SK-N-SH treated with all-trans-retinoic acid at 6 μM for 48 hours (cell line): ENCODE results near the gene DHRS4L2.
"Not testable (repeated sequence)": the region's sequence is repeated elsewhere in the genome, so short reads cannot be mapped to it uniquely, and the experiment has no call there.

ENCODE experiments used
- ARNTL ChIP-seq: fragments of 450-650 bp; formaldehyde crosslinking; IDR thresholded peaks from 2 replicates; pipeline ENCODE4 v1.5.0; 2020; ENCODE audit warnings: low read depth, mild to moderate bottlenecking, moderate library complexity, borderline replicate concordance
- BACH2 ChIP-seq: fragments of 250-450 bp; sonication (Bioruptor Pico); IDR thresholded peaks from 2 replicates; pipeline ENCODE4 v1.9.0; 2021; ENCODE audit warnings: mild to moderate bottlenecking, borderline replicate concordance
- ESRRG ChIP-seq: fragments of 250-450 bp; sonication (Bioruptor Pico); IDR thresholded peaks from 2 replicates; pipeline ENCODE4 v1.6.1; 2021; ENCODE audit warnings: mild to moderate bottlenecking
- GLIS3 ChIP-seq: fragments of 250-450 bp; sonication (Bioruptor Pico); IDR thresholded peaks from 2 replicates; pipeline ENCODE4 v1.5.0; 2020; ENCODE audit warnings: mild to moderate bottlenecking, moderate library complexity
- PATZ1 ChIP-seq: fragments of 250-450 bp; sonication (Bioruptor Pico); IDR thresholded peaks from 2 replicates; pipeline ENCODE4 v1.8.0; 2020; ENCODE audit warnings: mild to moderate bottlenecking, moderate library complexity, borderline replicate concordance
- POU6F1 ChIP-seq: fragments of 250-450 bp; sonication (Bioruptor Pico); IDR thresholded peaks from 2 replicates; pipeline ENCODE4 v1.8.0; 2021; ENCODE audit warnings: low read depth, mild to moderate bottlenecking, moderate library complexity, borderline replicate concordance
- TCF4 ChIP-seq: fragments of 250-450 bp; sonication (Bioruptor Pico); IDR thresholded peaks from 2 replicates; pipeline ENCODE4 v1.8.0; 2021; ENCODE audit warnings: mild to moderate bottlenecking, moderate library complexity, borderline replicate concordance
- TOX ChIP-seq: fragments of 250-450 bp; sonication (Bioruptor Pico); IDR thresholded peaks from 2 replicates; pipeline ENCODE4 v1.8.0; 2021; ENCODE audit warnings: mild to moderate bottlenecking, moderate library complexity, borderline replicate concordance
- ZNF565 ChIP-seq: fragments of 450-650 bp; formaldehyde crosslinking; conservative IDR thresholded peaks from 2 replicates; pipeline ENCODE4 v1.5.0; 2020; ENCODE audit warnings: low read depth, mild to moderate bottlenecking, moderate library complexity
- ZNF70 ChIP-seq: fragments of 450-650 bp; formaldehyde crosslinking; IDR thresholded peaks from 2 replicates; pipeline ENCODE4 v1.5.0; 2020; ENCODE audit warnings: mild to moderate bottlenecking, moderate library complexity
- ZNF8 ChIP-seq: fragments of 450-650 bp; formaldehyde crosslinking; IDR thresholded peaks from 2 replicates; pipeline ENCODE4 v1.5.0; 2020; ENCODE audit warnings: mild to moderate bottlenecking, moderate library complexity

- TF ChIP-seq ZNF70; ARNTL (CRISPR knock-in tag); GLIS3 (CRISPR knock-in tag); POU6F1; TCF4 (CRISPR knock-in tag); PATZ1 (CRISPR knock-in tag); ZNF8; ZNF565 (CRISPR knock-in tag); BACH2 (CRISPR knock-in tag); ESRRG (CRISPR knock-in tag); TOX (CRISPR knock-in tag): not testable (repeated sequence)
Observed at GRCh38 chr14:24050753-24051152, 62.0 kb downstream of the DHRS4L2 start.
